Spinal cord (tissue), 10 donors: ENCODE results near the gene C11orf97. TPM values are rescaled to one million over a fixed set of nuclear protein-coding genes. Genes with fewer than 3 reads are reported as not detected.
"Not testable (repeated sequence)": the region's sequence is repeated elsewhere in the genome, so short reads cannot be mapped to it uniquely, and the experiment has no call there.

Source experiments
- DNase-seq, 6 donors: peaks; one replicate each; pipeline versions ENCODE4 v3.0.0 to v3.0.0-alpha.2; 2013 to 2015; ENCODE audit warnings: low spot score in 6 of 6, low read depth in 4 of 6
- H3K27ac ChIP-seq: one replicate; pipeline ENCODE4 v1.5.1; 2013; ENCODE audit warnings: low read depth, low read length, control low read depth
- H3K27me3 ChIP-seq: one replicate; pipeline ENCODE4 v1.6.1; 2013; ENCODE audit warnings: low read length; ENCODE audit not compliant: control insufficient read depth, insufficient read depth
- H3K36me3 ChIP-seq: one replicate; pipeline ENCODE4 v1.6.1; 2013; ENCODE audit warnings: low read length; ENCODE audit not compliant: control insufficient read depth, insufficient read depth
- H3K4me1 ChIP-seq: one replicate; pipeline ENCODE4 v1.6.1; 2013; ENCODE audit warnings: low read length; ENCODE audit not compliant: control insufficient read depth, insufficient read depth
- H3K4me3 ChIP-seq: one replicate; pipeline ENCODE4 v1.5.1; 2013; ENCODE audit warnings: low read depth, low read length, control low read depth
- H3K9me3 ChIP-seq: one replicate; pipeline ENCODE4 v1.6.1; 2013; ENCODE audit warnings: low read length; ENCODE audit not compliant: control insufficient read depth, insufficient read depth
- WGBS: methylation state at CpG from one replicate; pipeline ENCODE4 v1.1.5; 2013; ENCODE audit warnings: missing lambda C conversion rate; ENCODE audit not compliant: insufficient coverage; 5-methylcytosine and 5-hydroxymethylcytosine counted together
- polyA plus RNA-seq, 2 donors: library from polyadenylated mRNA; unstranded; fragments of 120-200 nt; gene quantifications; one replicate each; pipeline ENCODE4 v1.2.1, GENCODE V29; 2013; ENCODE audit not compliant: insufficient read length in 2 of 2
- small RNA-seq: library from RNA; depleted of rRNA; stranded (forward); fragments of <200 nt; gene quantifications from one replicate; pipeline ENCODE3, GENCODE V24; 2014; ENCODE audit warnings: low replicate concordance
- total RNA-seq, 2 donors: library from RNA; depleted of rRNA in 1 of 2; stranded (reverse); fragments of 120-200 nt in 1 of 2; fragments of >200 nt in 1 of 2; gene quantifications; one replicate each; pipeline versions ENCODE4 v1.2.3 to v1.2.4, GENCODE V29; 2013 to 2014
- donor health status: healthy.

C11orf97 gene
- total and polyA plus RNA-seq, 4 donors = 0.69 to 4.7 (median 1.3) TPM

DNA sequence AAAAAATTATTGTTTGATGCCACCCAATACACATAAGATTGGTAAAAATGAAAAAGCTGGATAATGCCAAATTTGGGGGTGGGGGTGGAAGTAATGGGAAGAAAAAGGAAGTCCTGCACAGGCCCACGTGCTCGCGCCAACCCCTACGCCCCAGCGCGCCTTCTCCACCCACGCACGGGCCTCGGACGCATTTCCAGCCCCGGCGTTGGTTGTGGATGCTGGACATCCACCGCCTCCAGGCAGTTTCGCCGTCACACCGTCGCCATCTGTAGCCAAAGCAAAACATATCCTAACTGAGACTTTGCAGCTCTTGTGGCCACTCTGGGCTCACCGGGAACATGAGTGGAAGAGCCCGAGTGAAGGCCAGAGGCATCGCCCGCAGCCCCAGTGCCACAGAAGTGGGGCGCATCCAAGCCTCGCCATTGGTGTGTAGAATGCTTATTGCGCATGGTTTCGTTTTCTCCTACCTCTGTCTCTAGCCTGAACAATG is 55.0 kb downstream of the C11orf97 start, which contains the start of gene PIWIL4:
PIWIL4 (plus strand) TSS at position 188 of the 490 bp plus-strand sequence; CDS start at position 339, 151 bp downstream.
- DNase-seq = no peak
- no peaks in the 10 kb centered on the region for H3K36me3 ChIP-seq
- no peaks in the 10 kb centered on the region for H3K4me1 ChIP-seq
- H3K27ac ChIP-seq = no peak within 1 kb of the TSS
- H3K9me3 ChIP-seq = no peaks in the 10 kb centered on the region
- WGBS = 94% methylated on average over 23 of the region's 25 CpGs
- no peaks in the 10 kb centered on the region for H3K27me3 ChIP-seq
- H3K4me3 ChIP-seq = no peak within 1 kb of the TSS

DNA sequence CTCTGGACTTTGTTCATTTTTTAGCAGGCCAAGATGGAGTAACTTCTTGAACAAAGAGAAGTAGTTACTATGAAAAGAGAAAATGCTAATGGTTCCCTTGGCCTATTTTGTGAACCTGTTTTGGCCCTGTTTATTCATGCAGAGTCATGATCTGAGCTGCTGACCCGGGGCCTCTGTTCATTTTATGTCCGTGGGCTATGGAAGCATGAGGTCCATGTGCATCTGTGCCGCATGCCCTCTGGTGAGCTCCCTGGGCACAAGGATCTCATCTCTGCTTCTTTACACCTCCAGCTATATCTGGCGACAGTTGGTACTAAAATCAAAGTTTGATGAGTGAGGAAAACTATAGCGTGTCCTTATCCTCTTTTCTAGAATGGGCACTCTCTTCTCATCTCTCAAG is 55.9 kb downstream of the C11orf97 start:
- H3K9me3 ChIP-seq = no peaks in the 10 kb centered on the region
- no peak overlapping the region for H3K27ac ChIP-seq
- no peaks in the 10 kb centered on the region for H3K36me3 ChIP-seq
- no peaks in the 10 kb centered on the region for H3K4me1 ChIP-seq
- H3K27me3 ChIP-seq = no peaks in the 10 kb centered on the region
- DNase-seq = no peak
- WGBS = 84% methylated on average over 2 of the region's 5 CpGs
- no peak overlapping the region for H3K4me3 ChIP-seq

DNA sequence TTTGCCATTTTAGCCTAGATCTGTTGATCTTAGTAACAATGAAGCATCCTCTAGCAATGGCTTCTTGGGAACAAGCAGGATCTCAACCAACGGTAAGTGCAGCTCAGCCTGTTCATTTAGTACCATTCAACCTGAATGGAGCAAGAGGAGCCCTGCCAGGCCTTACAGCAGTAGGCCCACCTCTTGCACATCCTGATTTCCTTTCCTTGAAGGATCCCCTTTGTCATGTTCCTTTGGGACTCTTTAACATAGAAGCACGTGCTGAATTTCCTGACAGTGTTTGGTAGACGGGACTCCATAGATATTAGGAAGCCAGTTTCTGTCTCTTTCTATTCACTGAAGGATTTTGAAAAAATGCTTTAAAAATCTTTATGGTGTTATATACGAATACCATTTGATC is 56.5 kb downstream of the C11orf97 start:
- Histone ChIP-seq H3K27me3 (no peaks in the 10 kb centered on the region), H3K4me3 (no peak overlapping the region), H3K27ac (no peak overlapping the region), H3K4me1 (no peaks in the 10 kb centered on the region), H3K9me3 (no peaks in the 10 kb centered on the region), H3K36me3 (no peaks in the 10 kb centered on the region)
- DNase-seq = no peak
- 100% methylated on average over 1 of the region's 4 CpGs for WGBS

DNA sequence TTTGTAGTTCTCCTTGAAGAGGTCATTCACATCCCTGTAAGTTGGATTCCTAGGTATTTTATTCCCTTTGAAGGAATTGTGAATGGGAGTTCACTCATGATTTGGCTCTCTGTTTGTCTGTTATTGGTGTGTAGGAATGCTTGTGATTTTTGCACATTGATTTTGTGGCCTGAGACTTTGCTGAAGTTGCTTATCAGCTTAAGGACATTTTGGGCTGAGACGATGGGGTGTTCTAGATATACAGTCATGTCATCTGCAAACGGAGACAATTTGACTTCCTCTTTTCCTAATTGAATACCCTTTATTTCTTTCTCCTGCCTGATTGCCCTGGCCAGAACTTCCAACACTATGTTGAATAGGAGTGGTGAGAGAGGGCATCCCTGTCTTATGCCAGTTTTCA is 60.7 kb downstream of the C11orf97 start:
- H3K27me3 ChIP-seq, H3K27ac ChIP-seq, DNase-seq, H3K4me1 ChIP-seq, H3K4me3 ChIP-seq, H3K36me3 ChIP-seq, H3K9me3 ChIP-seq: not testable (repeated sequence)
- no CpG with 5 or more reads among the region's 2 CpGs for WGBS

DNA sequence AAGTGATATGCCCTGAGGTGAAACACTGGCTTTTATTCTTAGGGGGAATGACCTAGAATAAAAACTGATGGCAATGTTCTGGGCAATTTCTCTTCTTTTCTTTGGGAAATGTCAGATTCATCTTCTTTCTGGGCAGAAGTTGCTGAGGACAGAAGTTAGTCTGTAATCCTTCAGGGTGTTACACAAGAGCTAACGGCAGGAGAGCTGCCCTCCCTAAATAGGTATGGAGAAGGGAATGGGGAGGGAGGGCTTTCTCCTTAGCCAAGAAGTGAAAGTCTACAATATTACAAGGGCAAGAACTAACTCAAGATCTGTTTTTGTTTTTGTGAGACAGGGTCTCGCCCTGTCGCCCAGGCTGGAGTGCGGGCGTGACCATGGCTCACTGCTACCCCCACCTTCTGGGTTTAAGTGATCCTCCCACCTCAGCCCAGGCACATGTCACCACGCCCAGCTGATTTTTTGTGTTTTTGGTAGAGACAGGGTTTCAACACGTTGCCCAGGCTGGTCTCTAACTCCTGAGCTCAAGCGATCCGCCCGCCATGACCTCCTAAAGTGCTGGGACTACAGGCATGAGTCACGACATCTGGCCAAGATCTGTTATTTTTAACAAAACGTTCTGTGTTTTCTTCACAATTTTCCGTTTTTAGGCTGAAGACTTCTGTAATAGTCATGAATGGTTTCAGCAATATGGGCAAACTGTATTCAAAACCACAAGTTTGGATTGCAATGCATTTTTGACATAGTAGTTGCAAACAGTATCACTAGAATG is 62.1 kb downstream of the C11orf97 start:
- Histone ChIP-seq H3K4me1 (no peaks in the 10 kb centered on the region), H3K9me3 (no peaks in the 10 kb centered on the region), H3K27ac (no peak overlapping the region), H3K36me3 (no peaks in the 10 kb centered on the region), H3K4me3 (no peak overlapping the region), H3K27me3 (no peaks in the 10 kb centered on the region)
- no peak for DNase-seq
- WGBS = 92% methylated on average over 9 of the region's 13 CpGs

DNA sequence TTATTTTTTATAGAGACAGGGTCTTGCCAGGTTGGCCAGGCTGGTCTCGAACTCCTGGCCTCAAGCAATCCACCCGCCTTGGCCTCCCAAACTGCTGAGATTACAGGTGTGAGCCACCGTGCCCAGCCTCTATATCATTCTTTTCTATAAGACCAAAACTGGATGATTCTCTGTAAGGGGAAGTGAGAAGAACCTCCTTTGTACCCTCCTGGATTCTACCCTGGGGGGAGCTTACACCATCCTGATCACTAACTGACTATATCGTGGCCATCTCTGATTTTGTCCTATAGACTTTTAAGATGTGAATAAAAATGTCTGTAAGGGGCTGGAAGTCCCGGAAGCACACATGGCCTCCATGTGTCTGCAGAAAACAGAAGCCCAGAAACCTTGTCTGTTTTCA is 64.0 kb downstream of the C11orf97 start:
- H3K4me1 ChIP-seq = no peaks in the 10 kb centered on the region
- no peak for DNase-seq
- H3K27me3 ChIP-seq = no peaks in the 10 kb centered on the region
- no peak overlapping the region for H3K4me3 ChIP-seq
- H3K36me3 ChIP-seq = no peaks in the 10 kb centered on the region
- no peak overlapping the region for H3K27ac ChIP-seq
- WGBS = no CpG with 5 or more reads among the region's 5 CpGs
- no peaks in the 10 kb centered on the region for H3K9me3 ChIP-seq

DNA sequence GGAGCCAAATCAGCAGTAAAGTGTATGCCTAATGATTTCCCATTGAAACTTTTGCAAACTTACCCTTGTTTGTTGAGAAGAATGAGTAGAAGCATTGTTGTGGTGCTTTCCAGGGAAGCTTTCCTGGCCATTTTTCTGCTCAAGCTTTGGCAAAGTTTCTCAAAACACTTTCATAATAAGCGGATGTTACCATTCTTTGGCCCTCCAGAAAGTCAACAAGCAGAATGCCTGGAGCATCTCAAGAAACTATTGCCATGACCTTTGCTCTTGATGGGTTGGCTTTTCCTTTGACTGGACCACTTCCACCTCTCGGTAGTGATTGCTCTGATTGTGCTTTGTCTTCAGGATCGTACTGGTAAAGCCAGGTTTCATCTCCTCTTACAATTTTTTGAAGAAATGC is 65.6 kb downstream of the C11orf97 start:
- Histone ChIP-seq H3K4me3 (no peak overlapping the region), H3K36me3 (no peaks in the 10 kb centered on the region)
- WGBS = 86% methylated on average over 1 of the region's 3 CpGs

More for the DNA sequence above, 65.6 kb downstream of the C11orf97 start:
- no peak for DNase-seq
- Histone ChIP-seq H3K27me3 (no peaks in the 10 kb centered on the region), H3K9me3 (no peaks in the 10 kb centered on the region), H3K4me1 (no peaks in the 10 kb centered on the region), H3K27ac (no peak overlapping the region)

Small RNA genes within 50 kb of the gene (small RNA-seq; reads per million reads assigned to genes)
- 0.36 reads per million, percentile 38 among the genes with 10 or more reads in this experiment for gene MIR548L

Other genes starting within 250 kb of the C11orf97 start
- gene IZUMO1R, start 207.9 kb upstream of the C11orf97 start, total RNA-seq = under 1 TPM in 1 of 2 donors, not detected in 1; 0.28 TPM
- gene IZUMO1R, start 207.9 kb upstream of the C11orf97 start, polyA plus RNA-seq = under 1 TPM in 1 of 2 donors, not detected in 1; 0.27 TPM
- 1 to 10 TPM; 5.3 to 7.1 TPM for gene GPR83, start 111.0 kb upstream of the C11orf97 start, total RNA-seq
- 1 to 10 TPM; 3.6 to 4.0 TPM for gene GPR83, start 111.0 kb upstream of the C11orf97 start, polyA plus RNA-seq
- 10 to 100 TPM; 26.3 to 26.5 TPM for gene MRE11, start 18.6 kb upstream of the C11orf97 start, total RNA-seq
- gene MRE11, start 18.6 kb upstream of the C11orf97 start, polyA plus RNA-seq = 10 to 100 TPM; 10.6 to 12.3 TPM
- gene ANKRD49, start 18.5 kb upstream of the C11orf97 start, total RNA-seq = 10 to 100 TPM; 18.6 to 21.5 TPM
- gene ANKRD49, start 18.5 kb upstream of the C11orf97 start, polyA plus RNA-seq = 10 to 100 TPM; 11.2 to 13.6 TPM
- 1 to 10 TPM; 5.6 to 8.0 TPM for gene FUT4, start 31.5 kb downstream of the C11orf97 start, total RNA-seq
- gene FUT4, start 31.5 kb downstream of the C11orf97 start, polyA plus RNA-seq = 1 to 10 TPM; 3.3 to 3.8 TPM
- gene PIWIL4, start 54.9 kb downstream of the C11orf97 start, total RNA-seq = 1 to 10 TPM; 3.4 to 7.8 TPM
- gene PIWIL4, start 54.9 kb downstream of the C11orf97 start, polyA plus RNA-seq = 1 to 10 TPM; 4.2 to 4.5 TPM